DOHH2 (cell line): ENCODE data around the gene BACE2.

Experiments
- EZH2phosphoT487 ChIP-seq: fragments of 200-600 bp; sonication (generic); IDR thresholded peaks from 2 replicates; pipeline ENCODE4 v1.6.1; 2017; ENCODE audit warnings: borderline replicate concordance, mild to moderate bottlenecking, antibody characterized with exemption, low read length, moderate library complexity, mixed read lengths
- TF ChIP-seq, protein P1 (sequence below): fragments of 200-600 bp; sonication (generic); IDR thresholded peaks from one replicate; pipeline ENCODE4 v1.5.1; 2014; ENCODE audit warnings: antibody characterized with exemption, mild to moderate bottlenecking, low read depth, low read length; ENCODE audit not compliant: poor library complexity, severe bottlenecking

DNA sequence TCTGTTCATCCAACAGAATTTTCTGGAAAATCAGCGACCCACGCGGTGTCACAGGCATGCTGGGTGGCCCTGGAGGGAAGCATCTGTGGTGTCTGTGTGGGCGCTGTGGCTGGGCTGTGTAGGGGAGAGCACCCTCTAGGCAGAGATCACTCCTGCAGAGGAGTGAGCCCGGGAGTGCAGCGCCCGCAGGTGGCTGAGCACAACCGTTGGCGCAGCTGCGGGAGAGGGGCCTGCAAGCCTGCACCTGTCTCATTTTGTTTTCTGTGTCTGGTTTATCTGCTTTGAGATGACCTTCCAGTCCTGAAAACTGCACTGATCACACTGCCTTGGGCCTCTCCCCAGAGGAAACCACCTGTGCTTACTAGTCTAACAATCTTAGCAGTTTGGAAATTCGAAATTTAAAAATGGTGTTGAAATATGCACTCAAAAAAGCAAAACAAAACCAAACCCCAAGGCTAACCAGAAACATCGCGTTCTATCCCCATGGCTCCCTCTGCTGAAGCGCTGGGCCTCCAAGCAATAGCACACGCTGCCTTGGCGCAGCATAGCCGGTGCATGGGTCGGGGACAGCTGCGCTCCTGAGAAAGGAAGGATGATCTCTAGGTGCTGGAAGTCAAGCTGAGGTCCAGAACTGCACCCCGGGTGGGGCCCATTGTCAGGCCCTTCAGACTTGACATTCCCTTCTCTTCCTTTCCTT, 153.4 kb downstream of the BACE2 start:
- TF ChIP-seq, protein P1, sequence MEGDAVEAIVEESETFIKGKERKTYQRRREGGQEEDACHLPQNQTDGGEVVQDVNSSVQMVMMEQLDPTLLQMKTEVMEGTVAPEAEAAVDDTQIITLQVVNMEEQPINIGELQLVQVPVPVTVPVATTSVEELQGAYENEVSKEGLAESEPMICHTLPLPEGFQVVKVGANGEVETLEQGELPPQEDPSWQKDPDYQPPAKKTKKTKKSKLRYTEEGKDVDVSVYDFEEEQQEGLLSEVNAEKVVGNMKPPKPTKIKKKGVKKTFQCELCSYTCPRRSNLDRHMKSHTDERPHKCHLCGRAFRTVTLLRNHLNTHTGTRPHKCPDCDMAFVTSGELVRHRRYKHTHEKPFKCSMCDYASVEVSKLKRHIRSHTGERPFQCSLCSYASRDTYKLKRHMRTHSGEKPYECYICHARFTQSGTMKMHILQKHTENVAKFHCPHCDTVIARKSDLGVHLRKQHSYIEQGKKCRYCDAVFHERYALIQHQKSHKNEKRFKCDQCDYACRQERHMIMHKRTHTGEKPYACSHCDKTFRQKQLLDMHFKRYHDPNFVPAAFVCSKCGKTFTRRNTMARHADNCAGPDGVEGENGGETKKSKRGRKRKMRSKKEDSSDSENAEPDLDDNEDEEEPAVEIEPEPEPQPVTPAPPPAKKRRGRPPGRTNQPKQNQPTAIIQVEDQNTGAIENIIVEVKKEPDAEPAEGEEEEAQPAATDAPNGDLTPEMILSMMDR, result peak; percentile 30
- TF ChIP-seq EZH2phosphoT487, result no peak
